HUES6 (cell line): ENCODE results near the gene RAB3GAP1.
"Not testable (repeated sequence)": the region's sequence is repeated elsewhere in the genome, so short reads cannot be mapped to it uniquely, and the experiment has no call there.

Source experiments
- H3K27ac ChIP-seq: 2 replicates; pipeline ENCODE4 v1.7.0; 2013; ENCODE audit warnings: low read depth, mild to moderate bottlenecking, low read length, inconsistent platforms
- H3K27me3 ChIP-seq: 2 replicates; pipeline ENCODE4 v1.6.1; 2013; ENCODE audit warnings: low read length; ENCODE audit not compliant: control insufficient read depth, insufficient read depth
- H3K36me3 ChIP-seq: 2 replicates; pipeline ENCODE4 v1.6.1; 2013; ENCODE audit warnings: low read length; ENCODE audit not compliant: control insufficient read depth, insufficient read depth
- H3K4me1 ChIP-seq: 2 replicates; pipeline ENCODE4 v1.6.1; 2013; ENCODE audit warnings: low read length; ENCODE audit not compliant: control insufficient read depth, insufficient read depth
- H3K4me3 ChIP-seq: 2 replicates; pipeline ENCODE4 v1.5.1; 2013; ENCODE audit warnings: low read depth, low read length
- H3K9ac ChIP-seq: one replicate; pipeline ENCODE4 v1.6.1; 2013; ENCODE audit warnings: mild to moderate bottlenecking, low read length
- H3K9me3 ChIP-seq: 2 replicates; pipeline ENCODE4 v1.6.1; 2013; ENCODE audit warnings: low read depth, low read length; ENCODE audit not compliant: control insufficient read depth, insufficient read depth

RAB3GAP1 gene

GRCh38 chr2:135029481-135030134 is 22.5 kb upstream of the RAB3GAP1 start:
- H3K4me1 ChIP-seq, result no peaks in the 10 kb centered on the region
- H3K27ac ChIP-seq, result no peak overlapping the region
- no peaks in the 10 kb centered on the region for H3K9me3 ChIP-seq

DNA sequence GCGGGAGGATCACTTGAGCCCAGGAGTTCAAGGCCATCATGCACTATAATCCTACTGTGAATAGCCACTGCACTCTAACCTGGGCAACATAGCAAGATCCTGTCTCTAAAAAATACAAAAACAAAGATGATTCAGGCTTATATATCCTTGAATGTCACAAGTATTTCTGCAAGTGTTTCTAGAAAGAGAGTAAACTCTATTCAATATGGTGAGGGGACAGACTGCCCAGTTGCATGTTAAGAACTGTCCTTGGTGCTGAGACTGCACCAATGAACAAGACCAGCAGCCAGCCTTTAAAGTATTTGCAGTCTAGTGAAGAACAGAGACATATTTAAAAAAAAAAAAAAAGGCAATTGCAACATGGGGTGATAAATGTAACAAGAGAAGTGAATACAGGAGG is 21.3 kb upstream of the RAB3GAP1 start:
- Histone ChIP-seq H3K27me3 (no peaks in the 10 kb centered on the region), H3K4me1 (no peaks in the 10 kb centered on the region), H3K36me3 (no peaks in the 10 kb centered on the region), H3K9ac (no peak overlapping the region), H3K4me3 (no peak overlapping the region), H3K27ac (no peak overlapping the region), H3K9me3 (no peaks in the 10 kb centered on the region)

More at GRCh38 chr2:135029481-135030134, 22.5 kb upstream of the RAB3GAP1 start:
- no peak overlapping the region for H3K4me3 ChIP-seq
- no peak overlapping the region for H3K9ac ChIP-seq
- H3K27me3 ChIP-seq, result no peaks in the 10 kb centered on the region
- H3K36me3 ChIP-seq, result no peaks in the 10 kb centered on the region

- not testable (repeated sequence) for H3K4me1 ChIP-seq, H3K4me3 ChIP-seq, H3K36me3 ChIP-seq, H3K9me3 ChIP-seq, H3K9ac ChIP-seq, H3K27ac ChIP-seq, H3K27me3 ChIP-seq
Measured at GRCh38 chr2:135033216-135033615, 18.9 kb upstream of the RAB3GAP1 start.

- Histone ChIP-seq H3K4me3 (no peak overlapping the region), H3K9ac (no peak overlapping the region), H3K4me1 (no peaks in the 10 kb centered on the region), H3K27me3 (no peaks in the 10 kb centered on the region), H3K36me3 (no peaks in the 10 kb centered on the region), H3K9me3 (no peaks in the 10 kb centered on the region), H3K27ac (no peak overlapping the region)
Measured at GRCh38 chr2:135037831-135038230, 14.3 kb upstream of the RAB3GAP1 start.

GRCh38 chr2:135043345-135043744 is 8.7 kb upstream of the RAB3GAP1 start:
- H3K9me3 ChIP-seq, result no peaks in the 10 kb centered on the region
- H3K4me1 ChIP-seq, result no peaks in the 10 kb centered on the region
- no peaks in the 10 kb centered on the region for H3K27me3 ChIP-seq
- H3K36me3 ChIP-seq, result no peaks in the 10 kb centered on the region
- H3K9ac ChIP-seq, result no peak overlapping the region
- H3K27ac ChIP-seq, result no peak overlapping the region
- no peak overlapping the region for H3K4me3 ChIP-seq

GRCh38 chr2:135047300-135047699 is 4.8 kb upstream of the RAB3GAP1 start, which contains the start of gene MAP3K19:
Gene MAP3K19 (minus strand): TSS chr2:135047447. CDS start chr2:135024647, 22,800 bp downstream.
- Histone ChIP-seq H3K9me3 (no peaks in the 10 kb centered on the region), H3K4me1 (peaks cover 4% of the 10 kb centered on the region; the same call in 1 of the 2 replicates), H3K27me3 (no peaks in the 10 kb centered on the region), H3K27ac (no peak within 1 kb of the TSS), H3K36me3 (no peaks in the 10 kb centered on the region), H3K9ac (no peak within 1 kb of the TSS), H3K4me3 (no peak within 1 kb of the TSS)

- Histone ChIP-seq H3K36me3 (no peaks in the 10 kb centered on the region), H3K4me3 (no peak overlapping the region), H3K27ac (no peak overlapping the region), H3K27me3 (no peaks in the 10 kb centered on the region), H3K9me3 (no peaks in the 10 kb centered on the region), H3K9ac (no peak overlapping the region), H3K4me1 (peaks cover 6% of the 10 kb centered on the region; the same call in 1 of the 2 replicates)
Measured at GRCh38 chr2:135048122-135048521, 4.0 kb upstream of the RAB3GAP1 start.

- Histone ChIP-seq H3K27me3 (no peaks in the 10 kb centered on the region), H3K9me3 (no peaks in the 10 kb centered on the region), H3K4me1 (peaks cover 9% of the 10 kb centered on the region; the same call in 1 of the 2 replicates), H3K4me3 (no peak overlapping the region), H3K36me3 (no peaks in the 10 kb centered on the region), H3K9ac (no peak overlapping the region), H3K27ac (no peak overlapping the region)
Measured at GRCh38 chr2:135050132-135050531, 2.0 kb upstream of the RAB3GAP1 start.

DNA sequence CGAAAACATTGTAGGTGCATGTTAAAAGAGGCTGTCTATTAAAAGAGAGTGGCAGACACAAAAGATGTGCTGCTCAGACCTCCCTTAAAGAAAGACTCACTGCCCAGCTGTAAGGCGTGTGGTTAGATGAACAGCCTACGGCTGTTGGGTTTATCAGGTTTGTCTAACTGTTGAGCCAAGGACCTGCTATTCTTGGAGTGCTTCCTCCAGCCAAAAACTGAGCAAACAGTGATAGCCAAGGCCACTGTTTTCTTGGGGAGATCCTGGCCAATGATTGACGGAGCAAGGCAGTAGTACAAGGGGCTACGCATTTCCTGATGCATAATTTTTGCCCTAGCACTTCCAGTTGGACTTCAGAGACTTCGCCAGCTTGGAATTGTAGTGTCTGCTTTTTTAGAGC is 1.4 kb upstream of the RAB3GAP1 start:
- Histone ChIP-seq H3K9ac (no peak overlapping the region), H3K4me1 (peaks cover 9% of the 10 kb centered on the region; the same call in 1 of the 2 replicates), H3K27me3 (no peaks in the 10 kb centered on the region), H3K9me3 (no peaks in the 10 kb centered on the region), H3K27ac (no peak overlapping the region), H3K36me3 (no peaks in the 10 kb centered on the region), H3K4me3 (no peak overlapping the region)

DNA sequence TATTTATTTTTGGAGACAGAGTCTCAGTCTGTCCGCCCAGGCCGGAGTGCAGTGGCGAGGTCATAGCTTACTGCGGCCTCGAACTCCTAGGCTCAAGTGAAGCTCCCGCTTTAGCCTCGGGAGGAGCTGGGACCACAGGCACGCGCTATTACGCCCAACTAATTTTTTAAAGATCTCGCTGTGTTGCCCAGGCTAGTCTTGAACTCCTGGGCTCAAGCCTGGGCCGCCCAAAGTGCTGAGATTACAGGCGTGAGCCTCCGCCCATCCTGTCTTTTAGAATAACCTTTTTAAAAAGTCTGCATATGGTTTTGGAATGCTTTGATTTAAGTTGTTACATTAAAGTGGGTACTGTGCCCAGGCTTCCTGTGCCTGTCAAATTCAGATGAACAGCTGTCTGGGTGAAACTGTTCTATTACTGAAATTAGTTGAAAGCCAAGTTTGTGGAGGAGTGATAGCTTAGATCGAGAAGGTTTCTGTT is 944 bp downstream of the RAB3GAP1 start:
- peak overlapping the region; percentile 95 for H3K4me3 ChIP-seq
- H3K27me3 ChIP-seq, result no peaks in the 10 kb centered on the region
- no peaks in the 10 kb centered on the region for H3K9me3 ChIP-seq
- H3K4me1 ChIP-seq, result peaks cover 9% of the 10 kb centered on the region; the same call in 1 of the 2 replicates
- peak overlapping the region; percentile 25 for H3K9ac ChIP-seq
- H3K36me3 ChIP-seq, result no peaks in the 10 kb centered on the region
- H3K27ac ChIP-seq, result no peak overlapping the region

GRCh38 chr2:135055182-135055786 is 3.2 kb downstream of the RAB3GAP1 start:
- H3K27me3 ChIP-seq, result no peaks in the 10 kb centered on the region
- H3K4me3 ChIP-seq, result no peak overlapping the region
- H3K9ac ChIP-seq, result no peak overlapping the region
- H3K9me3 ChIP-seq, result no peaks in the 10 kb centered on the region
- no peak overlapping the region for H3K27ac ChIP-seq
- peaks cover 9% of the 10 kb centered on the region; the same call in 1 of the 2 replicates for H3K4me1 ChIP-seq
- H3K36me3 ChIP-seq, result peaks cover 12% of the 10 kb centered on the region
